Small intestine (tissue), 7 donors: ENCODE results near the gene FGF6. TPM values are rescaled to one million over a fixed set of nuclear protein-coding genes. Genes with fewer than 3 reads are reported as not detected.

ENCODE experiments used
- DNase-seq, 2 donors: peaks; one replicate each; pipeline versions ENCODE4 v3.0.0 to v3.0.0-alpha.2; 2013
- FAIRE-seq: peaks from 2 replicates; lab custom pipeline; 2012; peaks lifted over from hg19 to GRCh38; lab: Jason Lieb, UNC
- H3K27ac ChIP-seq, 3 donors: one replicate each; pipeline ENCODE4 v1.5.1; 2013; ENCODE audit warnings: low read length in 2 of 3, mild to moderate bottlenecking in 2 of 3, control low read depth in 1 of 3, inconsistent platforms in 1 of 3, low read depth in 1 of 3, moderate library complexity in 1 of 3
- H3K27me3 ChIP-seq, 3 donors: one replicate each; pipeline ENCODE4 v1.6.1; 2013; ENCODE audit warnings: low read length in 3 of 3, inconsistent platforms in 1 of 3; ENCODE audit not compliant: control insufficient read depth in 3 of 3, insufficient read depth in 3 of 3
- H3K36me3 ChIP-seq, 3 donors: one replicate each; pipeline ENCODE4 v1.6.1; 2013; ENCODE audit warnings: low read length in 3 of 3, inconsistent platforms in 1 of 3, low read depth in 1 of 3, mild to moderate bottlenecking in 1 of 3, moderate library complexity in 1 of 3; ENCODE audit not compliant: control insufficient read depth in 3 of 3, insufficient read depth in 2 of 3
- H3K4me1 ChIP-seq, 3 donors: one replicate each; pipeline ENCODE4 v1.6.1; 2013; ENCODE audit warnings: low read length in 2 of 3, inconsistent platforms in 1 of 3, low read depth in 1 of 3, mild to moderate bottlenecking in 1 of 3, moderate library complexity in 1 of 3; ENCODE audit not compliant: control insufficient read depth in 3 of 3, insufficient read depth in 2 of 3
- H3K4me3 ChIP-seq, 3 donors: one replicate each; pipeline ENCODE4 v1.5.1; 2013; ENCODE audit warnings: low read length in 3 of 3, control low read depth in 1 of 3, inconsistent platforms in 1 of 3, low read depth in 1 of 3, mild to moderate bottlenecking in 1 of 3, moderate library complexity in 1 of 3
- H3K9me3 ChIP-seq, 2 donors: one replicate each; pipeline ENCODE4 v1.6.1; 2013; ENCODE audit warnings: low read depth in 1 of 2, low read length in 1 of 2; ENCODE audit not compliant: control insufficient read depth in 2 of 2, insufficient read depth in 1 of 2
- WGBS, 3 donors: extraction: QIAGEN DNeasy Blood & Tissue Kit; methylation state at CpG; one replicate each; pipeline ENCODE4 v1.1.7; 2013; 5-methylcytosine and 5-hydroxymethylcytosine counted together
- polyA plus RNA-seq, 4 donors: library from polyadenylated mRNA; stranded (reverse) in 3 of 4; unstranded in 1 of 4; fragments of 200-250 nt in 3 of 4; fragments of 120-200 nt in 1 of 4; gene quantifications; one replicate each; pipeline versions ENCODE4 v1.2.1 to v1.2.3, GENCODE V29; 2013
- donor health status: healthy with polysubstance abuse.
- donor health status: control.
- donor health status: control.
- donor health status: Bipolar disorder and iron deficiency.
- donor health status: healthy.

The FGF6 gene
- polyA plus RNA-seq, 4 donors, result 0.12 TPM; not detected in 3

- H3K4me3 ChIP-seq, result no peak overlapping the region
- H3K27ac ChIP-seq, result no peak overlapping the region
- DNase-seq, result no peak
- WGBS, 3 donors, result 69 to 94% (median 83%) methylated on average over 9 of the region's 9 CpGs
- H3K4me1 ChIP-seq, result peaks cover 0 to 16% (median 0%) of the 10 kb centered on the region in 3 donors
- no peak for FAIRE-seq
- no peaks in the 10 kb centered on the region for H3K27me3 ChIP-seq
- no peaks in the 10 kb centered on the region for H3K36me3 ChIP-seq
- peaks cover 0 to 21% of the 10 kb centered on the region in 2 donors for H3K9me3 ChIP-seq
Measured at GRCh38 chr12:4450551-4451112, 5.0 kb upstream of the FGF6 start.

- FAIRE-seq (no peak), DNase-seq (no peak)
- Histone ChIP-seq H3K4me3 (no peak overlapping the region), H3K9me3 (peaks cover 0 to 21% of the 10 kb centered on the region in 2 donors), H3K4me1 (peaks cover 0 to 16% (median 0%) of the 10 kb centered on the region in 3 donors), H3K27ac (peak overlapping the region in 1 of 3 donors; percentile 11), H3K27me3 (no peaks in the 10 kb centered on the region), H3K36me3 (no peaks in the 10 kb centered on the region)
- 31 to 47% (median 38%) methylated on average over 4 of the region's 4 CpGs for WGBS, 3 donors
Measured at GRCh38 chr12:4449851-4450221, 4.2 kb upstream of the FGF6 start.

- WGBS, 3 donors, result 91 to 93% (median 92%) methylated on average over 9 of the region's 9 CpGs
Measured at GRCh38 chr12:4448943-4449850, 3.6 kb upstream of the FGF6 start.

GRCh38 chr12:4448371-4448940 is 2.8 kb upstream of the FGF6 start:
- WGBS, 3 donors, result 89 to 93% (median 91%) methylated on average over 6 of the region's 6 CpGs
- no peak overlapping the region for H3K27ac ChIP-seq
- DNase-seq (no peak), FAIRE-seq (no peak)
- peaks cover 0 to 3% (median 0%) of the 10 kb centered on the region in 3 donors for H3K27me3 ChIP-seq
- no peaks in the 10 kb centered on the region for H3K36me3 ChIP-seq
- peaks cover 0 to 16% (median 0%) of the 10 kb centered on the region in 3 donors for H3K4me1 ChIP-seq
- H3K4me3 ChIP-seq, result no peak overlapping the region
- peaks cover 0 to 16% of the 10 kb centered on the region in 2 donors for H3K9me3 ChIP-seq

More at GRCh38 chr12:4448943-4449850, 3.6 kb upstream of the FGF6 start:
- Histone ChIP-seq H3K9me3 (peaks cover 0 to 18% of the 10 kb centered on the region in 2 donors), H3K27me3 (no peaks in the 10 kb centered on the region), H3K27ac (peak overlapping the region in 1 of 3 donors; percentile 11), H3K4me3 (no peak overlapping the region), H3K4me1 (peaks cover 0 to 16% (median 0%) of the 10 kb centered on the region in 3 donors), H3K36me3 (no peaks in the 10 kb centered on the region)
- FAIRE-seq, result no peak
- peak; percentile 45 to 47 for DNase-seq

- DNase-seq (no peak), FAIRE-seq (no peak)
- Histone ChIP-seq H3K9me3 (peaks cover 0 to 9% of the 10 kb centered on the region in 2 donors), H3K36me3 (no peaks in the 10 kb centered on the region), H3K4me3 (no peak overlapping the region), H3K27me3 (peaks cover 0 to 12% (median 2%) of the 10 kb centered on the region in 3 donors), H3K4me1 (peaks cover 0 to 16% (median 0%) of the 10 kb centered on the region in 3 donors), H3K27ac (no peak overlapping the region)
- WGBS, 3 donors, result 88 to 95% (median 93%) methylated on average over 3 of the region's 3 CpGs
Measured at GRCh38 chr12:4447151-4447550, 1.5 kb upstream of the FGF6 start.

- peaks cover 0 to 19% (median 2%) of the 10 kb centered on the region in 3 donors for H3K27me3 ChIP-seq
- WGBS, 3 donors, result 69 to 87% (median 73%) methylated on average over 2 of the region's 2 CpGs
- DNase-seq (no peak), FAIRE-seq (no peak)
- H3K27ac ChIP-seq, result no peak overlapping the region
- H3K9me3 ChIP-seq, result peaks cover 0 to 9% of the 10 kb centered on the region in 2 donors
- no peak overlapping the region for H3K4me3 ChIP-seq
- peaks cover 0 to 17% (median 0%) of the 10 kb centered on the region in 3 donors for H3K4me1 ChIP-seq
- no peaks in the 10 kb centered on the region for H3K36me3 ChIP-seq
Measured at GRCh38 chr12:4446335-4446734, 720 bp upstream of the FGF6 start.

GRCh38 chr12:4444031-4444430 is 1.6 kb downstream of the FGF6 start:
- peaks cover 0 to 3% (median 0%) of the 10 kb centered on the region in 3 donors for H3K4me1 ChIP-seq
- H3K27me3 ChIP-seq, result peaks cover 0 to 31% (median 2%) of the 10 kb centered on the region in 3 donors
- no peaks in the 10 kb centered on the region for H3K9me3 ChIP-seq
- FAIRE-seq, result no peak
- no peaks in the 10 kb centered on the region for H3K36me3 ChIP-seq
- no peak overlapping the region for H3K4me3 ChIP-seq
- no peak overlapping the region for H3K27ac ChIP-seq
- 87 to 93% (median 87%) methylated on average over 8 of the region's 8 CpGs for WGBS, 3 donors
- no peak for DNase-seq

DNA sequence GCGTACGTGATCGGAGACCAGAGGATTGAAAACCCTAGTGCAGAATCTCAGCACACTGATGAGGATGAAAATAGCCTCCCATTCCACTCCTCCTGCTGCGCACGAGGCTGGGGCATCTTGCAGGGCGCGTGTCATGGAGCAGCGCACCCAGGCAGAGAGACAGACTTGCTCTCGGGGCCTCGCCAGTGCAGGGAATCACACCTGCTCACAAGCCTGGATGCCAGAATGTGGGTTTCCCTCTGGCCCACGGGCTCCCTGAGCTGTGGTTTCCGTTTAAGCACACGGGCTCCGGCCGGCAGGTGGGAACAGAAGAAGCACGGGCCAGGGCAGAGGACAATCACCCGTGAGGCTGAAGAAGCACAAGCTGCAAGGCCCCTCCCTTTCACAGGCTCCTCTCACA is 2.0 kb downstream of the FGF6 start:
- WGBS, 3 donors, result 76 to 84% (median 81%) methylated on average over 17 of the region's 17 CpGs
- Histone ChIP-seq H3K4me1 (peaks cover 0 to 3% (median 0%) of the 10 kb centered on the region in 3 donors), H3K27ac (no peak overlapping the region), H3K4me3 (no peak overlapping the region), H3K36me3 (no peaks in the 10 kb centered on the region), H3K27me3 (peaks cover 0 to 31% (median 2%) of the 10 kb centered on the region in 3 donors), H3K9me3 (no peaks in the 10 kb centered on the region)
- DNase-seq (no peak), FAIRE-seq (no peak)
